Suprapubic skin (tissue), 4 donors: ENCODE data around the gene ARHGAP25. TPM values are rescaled to one million over a fixed set of nuclear protein-coding genes. Genes with fewer than 3 reads are reported as not detected.
A peak's percentile ranks its signal among the peaks of the same experiment; 100 is the strongest.

Experiments
- DNase-seq, 2 donors: peaks; one replicate each; pipeline ENCODE4 v3.0.0-alpha.2; 2019; ENCODE audit warnings: low spot score in 2 of 2
- H3K27ac ChIP-seq: fragments of 200-600 bp; sonication (generic); one replicate; pipeline ENCODE4 v1.5.1; 2019
- H3K27me3 ChIP-seq: fragments of 200-600 bp; sonication (generic); one replicate; pipeline ENCODE4 v1.5.1; 2019
- H3K36me3 ChIP-seq: fragments of 200-600 bp; sonication (generic); one replicate; pipeline ENCODE4 v1.5.1; 2019
- H3K4me1 ChIP-seq: fragments of 200-600 bp; sonication (generic); one replicate; pipeline ENCODE4 v1.5.1; 2019
- H3K4me3 ChIP-seq: fragments of 200-600 bp; sonication (generic); one replicate; pipeline ENCODE4 v1.5.1; 2019; ENCODE audit warnings: mild to moderate bottlenecking
- H3K9me3 ChIP-seq: fragments of 200-600 bp; sonication (generic); one replicate; pipeline ENCODE4 v1.5.1; 2019
- CTCF ChIP-seq, 2 donors: fragments of 200-600 bp in 1 of 2; fragments of 450-650 bp in 1 of 2; sonication (generic) in 1 of 2; IDR thresholded peaks; one replicate each; pipeline ENCODE4 v1.5.1; 2016 to 2019; ENCODE audit warnings: antibody characterized with exemption in 2 of 2, mild to moderate bottlenecking in 1 of 2, moderate library complexity in 1 of 2
- EP300 ChIP-seq: sonication (generic); formaldehyde crosslinking; IDR thresholded peaks from one replicate; pipeline ENCODE4 v1.6.1; 2017; ENCODE audit warnings: antibody characterized with exemption
- POLR2A ChIP-seq, 2 donors: fragments of 450-650 bp; IDR thresholded peaks; one replicate each; pipeline ENCODE4 v1.6.1; 2017; ENCODE audit warnings: antibody characterized with exemption in 2 of 2, mild to moderate bottlenecking in 2 of 2, moderate library complexity in 2 of 2
- POLR2AphosphoS5 ChIP-seq, 3 donors: sonication (generic); formaldehyde crosslinking; IDR thresholded peaks; one replicate each; pipeline ENCODE4 v1.6.1; 2017; ENCODE audit warnings: antibody characterized with exemption in 3 of 3
- WGBS: methylation state at CpG from one replicate; pipeline ENCODE4 v1.1.5; 2018; 5-methylcytosine and 5-hydroxymethylcytosine counted together
- total RNA-seq, 4 donors: library from RNA; depleted of rRNA; stranded (reverse); fragments of >200 nt; gene quantifications; one replicate each; pipeline ENCODE4 v1.1.0, GENCODE V29; 2016

ARHGAP25 gene
- total RNA-seq, 4 donors from 2014 or later: 2.0 to 10.9 (median 6.1) TPM

- 73% methylated on average over 4 of the region's 4 CpGs for WGBS
- no peak for DNase-seq
- no peak overlapping the region for H3K27ac ChIP-seq
Measured at GRCh38 chr2:68733365-68733764, 1.2 kb upstream of the ARHGAP25 start.

GRCh38 chr2:68734176-68734575, 435 bp upstream of the ARHGAP25 start:
- H3K36me3 ChIP-seq: no peaks in the 10 kb centered on the region
- DNase-seq: no peak
- no peak overlapping the region for H3K4me3 ChIP-seq
- H3K27ac ChIP-seq: peak overlapping the region; percentile 24
- peaks cover 15% of the 10 kb centered on the region for H3K4me1 ChIP-seq
- no peak for TF ChIP-seq CTCF (IDR thresholded peaks at IDR 0.05)
- TF ChIP-seq POLR2A (IDR thresholded peaks at IDR 0.05): no peak
- no peak for TF ChIP-seq POLR2AphosphoS5 (IDR thresholded peaks at IDR 0.05)
- TF ChIP-seq EP300: no peak
- no peaks in the 10 kb centered on the region for H3K9me3 ChIP-seq
- 56% methylated on average over 3 of the region's 3 CpGs for WGBS
- no peaks in the 10 kb centered on the region for H3K27me3 ChIP-seq

More at GRCh38 chr2:68733365-68733764, 1.2 kb upstream of the ARHGAP25 start:
- no peaks in the 10 kb centered on the region for H3K9me3 ChIP-seq
- no peak for TF ChIP-seq POLR2A (IDR thresholded peaks at IDR 0.05)
- TF ChIP-seq EP300: no peak
- TF ChIP-seq POLR2AphosphoS5 (IDR thresholded peaks at IDR 0.05): no peak
- TF ChIP-seq CTCF (IDR thresholded peaks at IDR 0.05): no peak
- no peaks in the 10 kb centered on the region for H3K36me3 ChIP-seq
- H3K27me3 ChIP-seq: no peaks in the 10 kb centered on the region
- peaks cover 15% of the 10 kb centered on the region for H3K4me1 ChIP-seq
- no peak overlapping the region for H3K4me3 ChIP-seq

GRCh38 chr2:68736086-68736485, 1.5 kb downstream of the ARHGAP25 start:
- no peak overlapping the region for H3K27ac ChIP-seq
- WGBS: 65% methylated on average over 2 of the region's 2 CpGs
- DNase-seq: no peak
- peaks cover 27% of the 10 kb centered on the region for H3K4me1 ChIP-seq
- no peaks in the 10 kb centered on the region for H3K27me3 ChIP-seq
- no peaks in the 10 kb centered on the region for H3K9me3 ChIP-seq
- peak overlapping the region; percentile 36 for H3K4me3 ChIP-seq
- H3K36me3 ChIP-seq: no peaks in the 10 kb centered on the region
- TF ChIP-seq CTCF (IDR thresholded peaks at IDR 0.05) (no peak), POLR2AphosphoS5 (IDR thresholded peaks at IDR 0.05) (no peak), EP300 (no peak), POLR2A (IDR thresholded peaks at IDR 0.05) (no peak)

- H3K27me3 ChIP-seq: no peaks in the 10 kb centered on the region
- peak overlapping the region; percentile 27 for H3K4me3 ChIP-seq
- H3K27ac ChIP-seq: no peak overlapping the region
- no peaks in the 10 kb centered on the region for H3K9me3 ChIP-seq
- no peak for DNase-seq
- TF ChIP-seq CTCF (IDR thresholded peaks at IDR 0.05) (no peak), POLR2AphosphoS5 (IDR thresholded peaks at IDR 0.05) (no peak), EP300 (no peak), POLR2A (IDR thresholded peaks at IDR 0.05) (no peak)
- H3K4me1 ChIP-seq: peaks cover 36% of the 10 kb centered on the region
- WGBS: 82% methylated on average over 1 of the region's 1 CpG
- no peaks in the 10 kb centered on the region for H3K36me3 ChIP-seq
Measured at GRCh38 chr2:68737711-68738110, 3.1 kb downstream of the ARHGAP25 start.

DNA sequence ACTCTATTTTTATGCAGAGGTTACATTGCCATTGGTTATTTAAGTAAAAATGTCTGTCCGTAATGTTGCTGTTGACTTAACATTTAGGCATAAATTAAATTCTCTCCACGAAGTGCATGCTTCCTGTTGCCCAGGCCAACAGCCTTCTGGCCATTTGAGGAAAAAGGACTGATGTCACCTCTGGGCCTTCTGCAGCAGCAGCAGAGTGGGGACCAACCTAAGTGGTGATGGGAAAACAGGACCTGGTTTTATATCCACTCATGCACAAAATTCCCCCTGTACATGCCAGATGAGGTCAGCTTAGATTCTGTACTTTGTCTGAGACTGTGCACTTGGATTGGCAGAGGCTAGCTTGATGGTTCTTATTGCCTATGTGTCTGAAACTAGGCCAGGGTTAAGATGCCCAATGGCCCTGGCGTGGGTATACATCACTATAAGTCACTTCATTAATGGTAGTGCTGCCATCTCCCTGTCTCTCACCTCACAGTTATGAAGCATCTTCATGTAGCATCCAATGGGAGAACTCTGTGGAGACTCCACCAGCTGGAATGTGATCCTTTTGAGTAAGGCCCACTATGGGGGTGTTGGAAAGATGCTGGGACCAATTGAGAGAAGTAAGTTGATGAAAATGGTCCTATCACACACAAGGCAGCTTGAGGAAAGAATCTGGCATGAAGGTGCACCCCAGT, 4.4 kb downstream of the ARHGAP25 start:
- WGBS: 69% methylated on average over 3 of the region's 3 CpGs
- no peak for DNase-seq
- Histone ChIP-seq H3K36me3 (no peaks in the 10 kb centered on the region), H3K4me1 (peaks cover 43% of the 10 kb centered on the region), H3K27ac (no peak overlapping the region), H3K4me3 (no peak overlapping the region), H3K9me3 (no peaks in the 10 kb centered on the region), H3K27me3 (no peaks in the 10 kb centered on the region)
- TF ChIP-seq POLR2AphosphoS5 (IDR thresholded peaks at IDR 0.05) (no peak), EP300 (no peak), POLR2A (IDR thresholded peaks at IDR 0.05) (no peak), CTCF (IDR thresholded peaks at IDR 0.05) (no peak)
